GM21367 (cell line): ENCODE results near the gene TENT5A.
A peak's percentile ranks its signal among the peaks of the same experiment; 100 is the strongest.
"Not testable (repeated sequence)": the region's sequence is repeated elsewhere in the genome, so short reads cannot be mapped to it uniquely, and the experiment has no call there.

ENCODE experiments used
- ATAC-seq: cut with Tn5 transposase; IDR thresholded peaks from one replicate; pipeline ENCODE4 v1.9.1; 2021; ENCODE audit not compliant: unreplicated experiment

Gene TENT5A

DNA sequence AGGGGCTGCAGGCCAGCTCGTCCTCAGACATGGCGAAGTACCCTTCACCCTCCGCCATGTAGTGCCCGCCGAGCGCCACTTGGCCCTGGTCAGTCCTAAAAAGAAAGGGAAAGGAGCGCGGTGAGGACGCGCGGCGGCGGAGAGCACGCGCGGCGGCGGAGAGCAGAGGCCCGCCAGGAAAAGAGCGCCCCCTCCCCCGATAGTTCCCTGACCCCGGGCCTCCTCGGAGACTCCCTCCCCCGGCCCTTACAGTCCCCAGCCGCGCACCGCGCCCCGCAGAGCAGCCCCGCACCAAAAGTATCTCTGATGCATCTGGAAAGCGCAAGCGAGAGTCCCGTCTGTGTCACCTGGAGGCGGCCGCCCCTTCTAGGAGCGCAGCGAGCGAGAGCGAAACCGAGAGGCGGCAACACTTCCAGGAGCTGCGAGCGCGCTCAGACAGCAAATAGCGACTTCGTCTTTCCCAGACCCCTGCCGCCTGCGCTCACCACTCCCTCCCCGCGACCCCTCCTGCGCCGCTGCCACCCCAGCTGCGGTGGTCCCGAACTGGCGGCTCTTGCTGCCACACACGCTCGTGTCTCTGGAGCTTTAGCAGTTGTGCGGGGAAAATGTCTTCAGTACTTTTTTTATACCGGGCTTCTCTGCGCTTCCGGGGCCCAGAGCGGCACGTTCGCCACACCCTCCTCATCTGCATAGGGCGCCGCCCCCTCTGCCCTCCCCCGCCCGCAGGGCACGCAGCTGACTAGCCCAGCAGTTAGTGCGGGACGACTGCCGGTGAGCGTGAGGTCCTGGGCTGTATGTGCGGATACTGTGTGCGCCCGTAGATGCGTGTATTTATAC is at the start of gene TENT5A:
TENT5A (minus strand) TSS at position 598 of the 837 bp plus-strand sequence; CDS start at position 58, 540 bp downstream.
- ATAC-seq: peak; percentile 76

DNA sequence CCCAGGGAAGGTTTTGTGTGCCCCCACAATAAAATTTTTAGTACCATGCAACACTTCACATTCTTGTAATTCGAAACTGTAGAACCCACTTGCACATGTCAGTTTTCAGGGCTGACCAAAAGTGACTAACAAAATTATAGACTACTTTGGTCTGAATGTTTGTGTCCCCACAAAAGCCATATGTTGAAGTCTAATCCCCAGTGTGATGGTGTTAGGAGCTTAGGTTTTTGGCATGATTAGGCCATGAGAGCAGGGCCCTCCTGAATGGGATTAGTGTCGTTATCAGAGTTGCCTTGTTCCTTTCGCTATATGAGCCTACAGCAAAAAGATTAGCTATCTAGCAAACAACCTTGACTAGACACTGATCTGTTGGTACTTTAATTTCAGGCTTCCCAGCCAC is 49.0 kb upstream of the TENT5A start:
- ATAC-seq: no peak

DNA sequence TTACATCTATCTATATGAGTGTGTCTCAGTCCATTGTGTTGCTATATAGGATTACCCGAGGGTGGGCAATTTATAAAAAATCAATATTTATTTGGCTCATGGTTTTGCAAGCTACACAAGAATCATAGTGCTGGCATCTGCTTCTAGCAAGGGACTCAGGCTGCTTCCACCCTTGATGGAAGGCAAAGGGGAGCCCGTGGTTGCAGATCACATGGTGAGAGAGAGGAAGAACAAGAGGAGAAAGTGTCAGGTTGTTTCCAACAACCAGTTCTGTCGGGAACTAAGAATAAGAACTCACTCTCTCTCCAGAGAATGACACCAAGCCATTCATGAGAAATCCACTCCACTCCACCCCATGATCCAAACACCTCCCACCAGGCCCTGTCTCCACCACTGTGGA is 48.2 kb upstream of the TENT5A start:
- ATAC-seq: no peak

DNA sequence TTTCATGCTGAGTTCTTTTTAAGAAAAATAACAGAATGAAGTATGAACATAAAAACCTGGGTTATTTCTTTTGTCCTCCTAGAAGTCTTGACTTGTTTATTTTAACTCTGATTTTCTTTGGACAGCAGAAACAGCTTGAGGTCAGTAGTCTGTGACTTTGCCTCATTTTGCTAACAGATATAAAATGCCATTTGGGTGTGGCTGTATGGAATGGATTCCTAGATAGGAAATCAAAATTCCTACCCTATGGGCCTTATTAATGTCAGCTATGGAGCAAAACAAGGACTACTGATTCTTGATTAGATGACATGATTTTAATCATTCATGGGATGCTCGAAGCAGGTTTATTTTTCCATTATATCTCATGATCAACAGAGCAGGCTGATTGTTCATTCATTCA is 46.8 kb upstream of the TENT5A start:
- no peak for ATAC-seq

DNA sequence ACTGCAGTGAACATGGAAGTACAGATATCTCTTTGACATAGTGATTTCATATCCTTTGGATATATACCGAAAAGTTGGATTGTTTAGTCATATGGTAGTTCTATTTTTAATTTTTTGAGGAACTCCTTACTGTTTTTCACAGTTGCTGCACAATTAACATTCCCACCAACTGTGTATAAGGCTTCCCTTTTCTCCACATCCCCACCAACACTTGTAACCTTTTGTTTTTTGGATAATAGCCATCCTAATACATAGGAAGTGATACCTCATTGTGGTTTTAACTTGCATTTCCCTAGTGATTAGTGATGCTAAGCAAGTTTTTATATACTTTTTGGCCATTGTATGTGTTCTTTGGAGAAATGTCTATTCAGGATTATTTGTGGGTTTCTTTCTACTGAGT is 45.1 kb upstream of the TENT5A start:
- ATAC-seq: no peak

DNA sequence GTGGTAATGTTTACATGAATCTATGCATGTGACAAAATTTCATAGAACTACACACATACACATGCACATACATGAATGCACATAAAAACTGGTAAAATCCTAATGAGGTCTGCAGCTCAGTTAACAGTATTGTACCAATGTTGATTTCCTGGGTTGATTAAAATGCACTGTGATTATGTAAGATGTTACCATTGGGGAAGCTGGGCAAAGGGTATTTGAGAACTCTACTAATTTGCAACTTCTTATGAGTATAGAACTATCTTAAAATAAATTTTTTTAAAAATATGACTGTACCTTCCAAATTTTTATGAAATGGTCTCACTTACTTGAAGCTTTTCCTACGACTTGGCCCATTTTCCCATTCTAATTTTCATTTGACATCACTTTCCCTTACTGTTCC is 43.4 kb upstream of the TENT5A start:
- no peak for ATAC-seq

DNA sequence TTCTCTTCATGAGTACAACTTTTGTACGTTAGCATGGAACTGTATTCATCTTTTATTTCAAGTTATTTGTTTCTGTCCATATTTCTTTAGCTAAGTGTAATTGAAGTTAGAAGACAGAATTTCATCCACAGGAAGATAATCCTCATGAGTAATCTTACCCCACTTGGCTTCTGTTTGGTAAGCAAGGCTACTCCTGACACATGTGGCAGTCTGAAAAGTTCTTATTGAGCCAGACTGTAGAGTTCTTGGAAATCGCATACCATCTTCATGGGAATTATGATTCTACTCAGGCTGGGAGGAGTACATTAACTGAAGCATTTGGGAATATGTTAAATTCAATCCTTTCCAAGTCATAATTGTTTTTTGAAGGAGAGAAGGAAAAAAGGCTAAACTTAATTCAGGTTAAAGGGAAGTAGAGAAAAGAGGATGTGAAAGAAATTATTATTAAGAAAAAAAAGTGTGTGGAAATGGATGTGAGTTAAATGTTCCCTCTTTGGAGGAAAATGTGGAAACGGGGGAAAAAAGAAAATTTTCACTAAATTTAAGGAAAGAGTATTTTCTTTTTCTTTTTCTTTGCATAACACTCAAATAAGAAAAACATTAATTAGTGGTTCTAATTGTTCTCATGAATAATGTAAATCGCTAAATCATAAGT is 41.5 kb upstream of the TENT5A start:
- ATAC-seq: no peak

DNA sequence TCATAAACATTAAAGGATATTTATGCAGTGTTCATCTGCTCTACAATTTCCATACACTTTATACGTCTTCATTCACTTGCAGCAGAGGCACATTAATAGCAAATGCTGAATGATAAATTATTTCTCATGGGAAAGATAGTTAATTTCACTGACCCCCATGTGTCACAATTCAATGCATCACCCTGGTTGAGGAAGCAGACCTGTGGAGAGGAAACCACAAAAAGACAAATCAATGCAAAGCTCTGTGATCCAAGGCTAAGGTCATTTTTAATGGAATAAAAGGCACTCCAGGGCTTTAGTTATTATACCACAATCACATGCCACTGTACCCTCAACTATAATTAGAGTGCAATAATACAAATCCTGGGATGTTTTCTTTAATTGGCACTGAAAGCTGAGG is 40.3 kb upstream of the TENT5A start:
- ATAC-seq: no peak

DNA sequence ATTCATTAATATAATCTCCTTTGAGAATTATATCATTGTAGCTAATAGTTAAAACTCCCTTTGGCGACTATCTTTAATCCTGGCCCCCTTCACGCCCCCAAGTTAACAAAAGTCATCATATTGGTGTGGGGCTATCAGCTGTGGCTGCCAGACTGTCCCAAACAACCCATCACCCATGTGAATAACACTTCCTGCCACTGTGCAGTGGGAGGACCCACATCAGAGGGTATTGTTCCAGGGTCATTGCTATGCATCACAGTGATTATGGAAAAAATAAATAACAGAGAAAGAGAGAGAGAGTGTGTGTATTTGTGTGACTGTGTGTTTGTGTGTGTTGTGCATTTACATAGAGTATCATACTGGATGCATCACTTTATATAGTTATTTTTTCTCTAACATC is 39.3 kb upstream of the TENT5A start:
- no peak for ATAC-seq

DNA sequence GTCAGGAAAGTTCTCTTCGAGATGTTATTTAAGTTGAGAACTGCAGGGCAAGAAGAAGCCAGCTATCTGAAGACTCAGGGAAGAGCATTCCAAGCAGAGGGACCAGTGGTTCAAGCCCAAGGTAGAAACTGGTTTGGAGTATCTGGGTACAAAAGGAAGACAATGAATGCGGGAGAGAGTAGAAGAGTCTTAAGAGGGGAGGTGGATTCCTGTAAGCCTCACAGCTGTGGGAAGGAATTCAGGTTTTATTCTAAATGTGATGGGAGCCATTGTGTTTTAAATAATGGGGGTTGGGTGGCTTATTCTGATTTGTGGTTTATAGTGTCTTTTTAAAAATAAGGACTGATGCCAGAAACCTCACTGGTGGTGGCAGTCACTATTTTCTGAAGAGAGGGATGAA is 37.6 kb upstream of the TENT5A start:
- ATAC-seq: no peak

DNA sequence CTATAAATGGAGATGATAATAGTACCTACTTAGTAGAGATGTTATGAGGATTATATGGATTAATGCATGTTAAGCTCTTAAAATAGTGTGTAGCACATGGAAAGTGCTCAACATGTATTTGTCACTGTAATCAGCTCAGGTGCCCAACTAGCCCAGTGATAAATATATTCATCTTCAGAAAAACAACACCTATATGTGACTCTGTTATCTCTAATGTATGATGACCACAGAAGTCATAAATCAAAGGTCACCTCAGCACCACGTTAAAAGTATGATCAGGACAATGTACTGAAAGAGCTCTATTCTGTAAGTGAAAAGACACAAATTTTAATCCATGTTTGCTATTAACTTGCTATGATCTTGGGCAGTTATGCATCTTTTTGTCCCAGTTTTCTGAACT is 36.8 kb upstream of the TENT5A start:
- ATAC-seq: no peak

DNA sequence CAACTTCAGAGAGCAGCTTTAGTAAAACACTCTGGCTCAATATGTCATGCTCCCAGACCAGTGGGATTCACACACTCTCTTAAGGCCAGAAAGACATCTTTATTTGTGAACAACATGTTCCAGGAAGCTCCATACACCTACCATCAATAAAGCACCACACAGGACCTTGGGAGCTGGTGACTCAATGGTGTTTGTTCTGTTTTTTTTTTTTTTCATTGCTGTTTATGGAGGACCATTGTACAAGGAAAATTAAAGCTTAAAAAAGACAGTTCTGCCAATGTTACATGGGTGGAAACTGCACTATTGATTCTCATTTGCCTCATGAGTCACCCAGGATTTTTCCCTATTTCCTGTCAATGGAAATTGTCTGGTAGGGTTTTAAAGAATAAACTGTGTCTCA is 36.3 kb upstream of the TENT5A start:
- no peak for ATAC-seq

DNA sequence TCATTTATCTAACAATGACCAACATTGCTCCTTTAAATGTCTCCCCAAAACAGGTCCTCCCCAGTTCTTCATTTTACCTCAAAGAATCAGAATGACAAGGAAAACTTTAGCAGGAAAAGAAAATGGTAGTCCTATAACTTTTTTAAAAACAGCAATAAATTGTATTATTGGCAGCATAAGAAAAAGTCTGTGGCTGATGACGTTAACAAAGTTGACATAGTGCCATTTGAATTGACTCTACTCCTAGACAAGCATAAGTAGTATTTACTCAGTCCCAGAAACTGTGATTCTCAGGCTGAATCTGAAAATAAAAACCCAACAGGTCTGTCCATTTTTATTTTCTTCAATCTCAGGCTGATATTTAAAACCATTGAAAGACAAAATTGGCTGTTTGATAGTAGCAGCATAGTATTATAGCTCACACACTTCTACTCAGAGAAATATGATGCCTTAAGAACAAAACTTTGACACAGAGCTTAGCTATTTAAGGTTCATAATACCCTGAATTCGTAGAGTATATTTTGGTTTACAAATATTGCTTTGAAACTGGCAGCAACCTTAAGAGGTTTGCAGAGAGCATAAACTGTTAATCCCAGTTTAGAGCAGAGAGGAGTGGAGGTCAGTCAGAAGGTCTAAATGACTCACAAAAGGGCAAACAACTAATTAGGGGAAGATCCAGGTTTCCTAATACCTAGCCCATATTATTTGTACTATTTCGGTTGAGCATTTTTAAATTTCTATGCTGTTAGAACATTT is 35.0 kb upstream of the TENT5A start:
- no peak for ATAC-seq

DNA sequence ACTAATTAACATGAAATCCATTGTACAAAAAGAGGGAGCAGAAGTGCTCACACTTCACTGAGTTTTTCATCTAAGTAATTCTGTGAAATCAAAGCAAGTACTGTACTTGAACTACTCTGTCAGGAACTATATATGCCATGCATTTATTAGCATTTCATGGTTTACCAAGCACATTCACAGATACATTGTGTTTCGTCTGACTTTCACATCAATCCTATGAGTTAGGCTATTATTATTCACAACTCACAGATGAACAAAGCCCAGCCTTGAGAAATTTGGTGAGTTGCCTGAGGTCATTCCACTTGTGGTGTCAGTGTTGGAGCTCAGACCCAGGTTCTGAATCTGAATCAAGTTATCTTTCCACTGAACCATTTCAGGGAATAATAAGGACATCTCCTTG is 33.7 kb upstream of the TENT5A start:
- no peak for ATAC-seq

DNA sequence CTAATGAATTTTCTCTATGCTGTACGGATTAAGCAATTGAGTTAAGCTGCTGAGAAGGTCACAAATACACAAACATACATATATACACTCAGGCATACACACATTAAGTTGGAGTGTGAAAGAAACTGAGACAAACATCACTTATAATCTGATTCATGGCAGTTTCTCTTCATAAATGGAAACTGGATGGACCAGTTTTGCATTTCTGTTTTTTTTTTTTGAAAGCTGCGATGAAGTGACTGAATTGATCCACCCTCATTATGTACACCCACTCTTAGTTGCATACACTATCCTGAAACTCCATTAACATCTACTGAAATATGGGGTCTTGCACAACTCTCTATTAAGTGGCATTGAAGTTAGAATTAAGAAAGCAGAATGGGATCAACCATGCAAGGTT is 32.9 kb upstream of the TENT5A start:
- ATAC-seq: no peak

DNA sequence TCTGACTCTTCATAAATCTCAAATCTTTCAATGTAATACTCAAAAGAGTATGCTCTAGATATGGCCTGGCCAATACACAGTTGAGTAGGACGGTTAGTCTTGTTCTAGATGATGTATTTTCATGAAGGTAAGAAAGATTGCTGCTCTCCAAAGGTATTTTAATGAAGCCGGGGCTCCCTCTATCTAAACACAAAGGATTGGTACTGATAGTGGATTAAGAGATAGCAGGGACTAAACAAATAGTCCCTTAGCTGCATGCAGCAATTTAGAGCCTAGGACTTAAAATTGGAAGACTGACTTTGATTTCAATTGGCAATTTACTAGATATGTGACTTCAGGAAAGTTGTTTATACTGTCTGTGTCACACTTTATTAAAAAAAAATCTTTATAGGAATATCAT is 31.4 kb upstream of the TENT5A start:
- no peak for ATAC-seq

DNA sequence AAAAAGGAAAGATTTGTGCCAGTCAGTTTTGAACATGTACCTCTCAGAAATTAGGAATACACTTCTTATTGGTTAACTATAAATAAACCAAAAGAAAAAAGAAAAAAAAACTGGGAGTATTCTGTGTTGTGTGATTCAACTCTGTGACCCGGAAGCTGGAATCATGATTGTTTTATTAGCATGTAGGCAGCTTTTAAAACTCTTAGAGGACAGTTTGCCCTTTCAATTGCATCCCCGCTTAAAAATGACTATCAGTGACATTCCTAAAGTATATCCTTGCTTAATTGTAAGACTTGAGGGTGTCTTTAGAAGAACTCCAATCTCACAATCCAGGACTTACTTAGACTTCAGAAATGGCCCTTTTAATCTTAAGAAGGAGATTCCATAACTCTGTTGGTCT is 29.1 kb upstream of the TENT5A start:
- no peak for ATAC-seq

DNA sequence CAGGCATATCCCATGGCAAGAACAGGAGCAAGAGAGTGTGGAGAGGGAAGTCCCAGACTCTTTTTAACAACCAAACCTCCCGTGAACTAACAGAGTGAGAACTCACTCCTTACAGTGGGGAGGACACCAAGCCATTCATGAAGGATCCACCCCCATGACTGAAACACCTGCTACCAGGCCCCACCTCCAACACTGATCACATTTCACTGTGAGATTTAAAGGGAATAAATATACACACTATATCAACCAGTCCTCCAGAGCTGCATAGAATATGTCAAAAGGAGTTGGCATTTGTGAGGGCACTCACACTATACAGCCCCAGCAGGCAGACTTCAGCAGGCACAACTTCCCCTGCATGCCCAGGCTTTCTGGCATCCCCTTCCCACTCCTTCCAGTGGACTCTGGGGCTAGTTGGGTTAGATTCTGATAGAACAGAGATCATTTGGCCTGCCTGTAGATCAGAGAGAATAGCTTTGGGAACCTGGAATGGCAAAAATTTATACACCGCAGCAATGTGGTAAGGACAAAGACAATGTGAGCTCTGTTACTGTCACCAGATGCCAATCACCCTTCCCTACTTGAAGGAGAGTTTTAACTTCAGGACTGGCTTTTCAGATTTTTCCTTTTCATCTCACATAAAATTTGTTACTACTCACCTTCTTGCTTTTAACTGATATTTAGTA is 25.2 kb upstream of the TENT5A start:
- ATAC-seq: no peak

DNA sequence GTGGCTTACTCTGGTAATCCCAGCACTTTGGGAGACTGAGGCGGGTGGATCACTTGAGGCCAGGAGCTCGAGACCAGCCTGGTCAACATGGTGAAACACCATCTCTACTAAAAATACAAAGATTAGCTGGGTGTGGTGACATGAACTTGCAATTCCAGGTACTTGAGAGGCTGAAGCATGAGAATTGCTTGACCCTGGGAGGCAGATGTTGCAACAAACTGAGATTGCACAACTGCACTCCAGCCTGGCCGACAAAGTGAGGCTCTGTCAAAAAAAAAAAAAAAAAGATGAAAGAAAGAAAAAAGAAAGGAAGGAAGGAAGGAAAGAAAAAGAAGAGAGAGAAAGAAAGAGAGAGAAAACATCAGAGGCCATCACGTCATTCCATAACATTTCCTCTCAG is 23.7 kb upstream of the TENT5A start:
- ATAC-seq: not testable (repeated sequence)

DNA sequence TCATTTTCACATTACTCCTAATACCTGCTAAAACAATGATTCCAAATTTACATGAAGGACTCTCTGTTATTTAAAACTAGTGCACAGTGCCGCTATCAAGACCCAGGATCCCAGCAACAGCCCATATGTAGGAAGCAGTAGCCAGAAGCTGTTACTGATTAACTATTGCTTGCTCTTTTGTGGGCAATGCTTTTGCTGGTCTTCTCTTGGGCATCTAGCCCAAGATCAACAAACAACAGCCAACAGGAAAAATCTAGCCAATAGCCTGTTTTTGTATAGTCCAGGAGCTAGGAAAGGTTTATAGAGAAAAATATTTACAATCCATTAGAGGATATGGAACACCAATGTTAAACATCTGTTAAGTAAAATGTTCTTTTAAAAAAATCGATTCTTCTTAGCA is 22.1 kb upstream of the TENT5A start:
- ATAC-seq: no peak

DNA sequence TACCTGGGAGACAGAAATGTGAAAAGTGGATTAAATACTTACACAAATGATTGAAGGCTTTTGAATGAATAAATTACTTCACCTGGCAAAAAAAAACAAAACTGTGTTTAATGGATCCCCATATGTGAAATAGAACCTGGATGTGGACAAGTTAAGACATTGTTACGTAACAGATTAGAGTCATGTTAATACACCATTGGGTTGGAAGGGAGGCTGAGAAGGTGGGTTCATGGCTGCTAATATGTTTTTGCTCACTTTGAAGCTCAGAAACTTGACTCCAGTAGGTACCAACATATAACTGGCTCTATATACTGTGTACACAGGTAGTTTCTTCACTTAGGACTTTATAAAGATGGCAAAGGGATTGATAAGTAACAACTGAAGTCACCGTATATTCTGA is 21.4 kb upstream of the TENT5A start:
- no peak for ATAC-seq
